Mesendoderm (in vitro differentiated cells): Measurements from ENCODE around the gene HSD17B12.
A peak's percentile ranks its signal among the peaks of the same experiment; 100 is the strongest.

Experiments
- DNase-seq: peaks from one replicate; pipeline ENCODE4 v3.0.0; 2013
- H2AK5ac ChIP-seq: 2 replicates; pipeline ENCODE4 v1.6.1; 2013; ENCODE audit warnings: low read length, inconsistent platforms
- H2BK120ac ChIP-seq: 2 replicates; pipeline ENCODE4 v1.6.1; 2013; ENCODE audit warnings: low read depth, mild to moderate bottlenecking, low read length, moderate library complexity, mixed read lengths
- H2BK15ac ChIP-seq: replicated peaks from 2 replicates; pipeline ENCODE4 v1.6.1; 2013; ENCODE audit warnings: low read depth, mild to moderate bottlenecking, moderate library complexity
- H2BK5ac ChIP-seq: 2 replicates; pipeline ENCODE4 v1.6.1; 2013; ENCODE audit warnings: low read length, inconsistent platforms
- H3K18ac ChIP-seq: 2 replicates; pipeline ENCODE4 v1.6.1; 2013; ENCODE audit warnings: mild to moderate bottlenecking, low read length, mixed read lengths
- H3K23ac ChIP-seq: one replicate; pipeline ENCODE4 v1.6.1; 2013; ENCODE audit warnings: low read length
- H3K27ac ChIP-seq: 2 replicates; pipeline ENCODE4 v1.5.1; 2013; ENCODE audit warnings: low read depth, mild to moderate bottlenecking, inconsistent platforms, low read length, moderate library complexity
- H3K27me3 ChIP-seq: 2 replicates; pipeline ENCODE4 v1.6.1; 2013; ENCODE audit warnings: low read length, control low read depth, mild to moderate bottlenecking, inconsistent platforms; ENCODE audit not compliant: insufficient read depth, poor library complexity
- H3K36me3 ChIP-seq: 2 replicates; pipeline ENCODE4 v1.6.1; 2013; ENCODE audit warnings: low read length, inconsistent platforms; ENCODE audit not compliant: control insufficient read depth, insufficient read depth
- H3K4ac ChIP-seq: one replicate; pipeline ENCODE4 v1.6.1; 2013; ENCODE audit warnings: low read depth, mild to moderate bottlenecking, low read length, moderate library complexity
- H3K4me1 ChIP-seq: 2 replicates; pipeline ENCODE4 v1.6.1; 2013; ENCODE audit warnings: low read depth, low read length, inconsistent platforms; ENCODE audit not compliant: control insufficient read depth
- H3K4me2 ChIP-seq: 2 replicates; pipeline ENCODE4 v1.6.1; 2013; ENCODE audit warnings: low read length
- H3K4me3 ChIP-seq: 2 replicates; pipeline ENCODE4 v1.5.1; 2013; ENCODE audit warnings: mild to moderate bottlenecking, low read length
- H3K56ac ChIP-seq: one replicate; pipeline ENCODE4 v1.6.1; 2013; ENCODE audit warnings: low read length
- H3K79me1 ChIP-seq: 2 replicates; pipeline ENCODE4 v1.6.1; 2013; ENCODE audit warnings: low read length, inconsistent platforms
- H3K79me2 ChIP-seq: 2 replicates; pipeline ENCODE4 v1.6.1; 2013; ENCODE audit warnings: mild to moderate bottlenecking, low read length; ENCODE audit not compliant: control insufficient read depth, insufficient read depth
- H3K9ac ChIP-seq: 2 replicates; pipeline ENCODE4 v1.6.1; 2013; ENCODE audit warnings: low read length, inconsistent platforms
- H4K5ac ChIP-seq: one replicate; pipeline ENCODE4 v1.6.1; 2013; ENCODE audit warnings: low read length
- H4K8ac ChIP-seq: one replicate; pipeline ENCODE4 v1.6.1; 2013; ENCODE audit warnings: low read depth, mild to moderate bottlenecking, control low read depth, low read length, moderate library complexity
- WGBS: extraction: QIAGEN DNeasy Blood & Tissue Kit; methylation state at CpG from one replicate; pipeline ENCODE4 v1.1.7; 2013; ENCODE audit warnings: low lambda C conversion rate, missing lambda C conversion rate; ENCODE audit not compliant: insufficient coverage; ENCODE audit errors: extremely low coverage; 5-methylcytosine and 5-hydroxymethylcytosine counted together

HSD17B12 gene

GRCh38 chr11:43738600-43739409 lies 58.3 kb downstream of the HSD17B12 start:
- H3K4me2 ChIP-seq = no peak overlapping the region
- no peak overlapping the region for H2AK5ac ChIP-seq
- no peak overlapping the region for H3K23ac ChIP-seq
- H4K8ac ChIP-seq = no peak overlapping the region
- peaks cover 4% of the 10 kb centered on the region for H3K36me3 ChIP-seq
- H3K56ac ChIP-seq = no peak overlapping the region
- H3K4me3 ChIP-seq = no peak overlapping the region
- DNase-seq = peak; percentile 83
- H3K4ac ChIP-seq = no peak overlapping the region
- peaks cover 44% of the 10 kb centered on the region for H3K79me2 ChIP-seq
- H3K27me3 ChIP-seq = no peaks in the 10 kb centered on the region
- H3K27ac ChIP-seq = no peak overlapping the region
- H2BK120ac ChIP-seq = no peak overlapping the region
- no peak overlapping the region for H4K5ac ChIP-seq
- no peak overlapping the region for H3K9ac ChIP-seq
- H2BK15ac ChIP-seq = no peak overlapping the region
- no peak overlapping the region for H3K18ac ChIP-seq
- peaks cover 20% of the 10 kb centered on the region for H3K79me1 ChIP-seq
- no peak overlapping the region for H2BK5ac ChIP-seq
- peaks cover 10% of the 10 kb centered on the region for H3K4me1 ChIP-seq
- no CpG with 5 or more reads among the region's 6 CpGs for WGBS

DNA sequence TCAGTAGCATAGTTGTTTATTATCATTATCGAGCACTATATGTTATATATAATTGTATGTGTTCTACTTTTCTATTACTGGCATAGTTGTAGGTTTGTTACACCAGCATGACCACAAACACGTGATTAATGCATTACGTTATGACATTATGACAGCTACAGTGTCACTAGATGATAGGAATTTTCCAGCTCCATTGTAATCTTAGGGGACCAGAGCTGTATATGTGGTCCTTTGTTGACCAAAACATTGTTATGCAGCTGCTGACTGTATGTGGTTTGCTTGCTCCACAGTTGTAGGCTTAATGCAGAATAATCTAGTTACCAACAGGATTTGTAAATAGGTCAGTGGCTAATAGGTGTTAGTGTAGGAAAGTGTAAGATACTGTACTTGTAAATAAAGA lies 66.1 kb downstream of the HSD17B12 start:
- no peak overlapping the region for H3K18ac ChIP-seq
- H3K27me3 ChIP-seq = no peaks in the 10 kb centered on the region
- no peak overlapping the region for H3K4me2 ChIP-seq
- no peak overlapping the region for H3K4ac ChIP-seq
- H2AK5ac ChIP-seq = no peak overlapping the region
- peaks cover 14% of the 10 kb centered on the region for H3K79me1 ChIP-seq
- no peak overlapping the region for H2BK15ac ChIP-seq
- no peak overlapping the region for H3K23ac ChIP-seq
- WGBS = no CpG with 5 or more reads among the region's 3 CpGs
- no peaks in the 10 kb centered on the region for H3K4me1 ChIP-seq
- peaks cover 7% of the 10 kb centered on the region for H3K79me2 ChIP-seq
- DNase-seq = no peak
- H2BK120ac ChIP-seq = no peak overlapping the region
- H3K27ac ChIP-seq = no peak overlapping the region
- H4K5ac ChIP-seq = no peak overlapping the region
- H3K9ac ChIP-seq = no peak overlapping the region
- no peak overlapping the region for H2BK5ac ChIP-seq
- H3K56ac ChIP-seq = no peak overlapping the region
- H4K8ac ChIP-seq = no peak overlapping the region
- H3K36me3 ChIP-seq = no peaks in the 10 kb centered on the region
- no peak overlapping the region for H3K4me3 ChIP-seq

GRCh38 chr11:43747130-43747802 lies 66.7 kb downstream of the HSD17B12 start:
- Histone ChIP-seq H3K18ac (no peak overlapping the region), H3K56ac (no peak overlapping the region), H3K27me3 (no peaks in the 10 kb centered on the region), H3K79me1 (peaks cover 12% of the 10 kb centered on the region), H3K4me2 (no peak overlapping the region), H4K5ac (no peak overlapping the region), H3K4me1 (no peaks in the 10 kb centered on the region), H4K8ac (no peak overlapping the region), H3K27ac (no peak overlapping the region), H2BK5ac (no peak overlapping the region), H3K4me3 (no peak overlapping the region), H3K23ac (no peak overlapping the region), H3K36me3 (no peaks in the 10 kb centered on the region), H3K9ac (no peak overlapping the region), H3K4ac (no peak overlapping the region), H3K79me2 (peaks cover 4% of the 10 kb centered on the region), H2AK5ac (no peak overlapping the region), H2BK120ac (no peak overlapping the region), H2BK15ac (no peak overlapping the region)
- DNase-seq = peak; percentile 47
- no CpG with 5 or more reads among the region's 7 CpGs for WGBS

- no peak overlapping the region for H3K4ac ChIP-seq
- H3K4me2 ChIP-seq = no peak overlapping the region
- no peaks in the 10 kb centered on the region for H3K27me3 ChIP-seq
- H3K36me3 ChIP-seq = no peaks in the 10 kb centered on the region
- WGBS = no CpG with 5 or more reads among the region's 2 CpGs
- H3K9ac ChIP-seq = no peak overlapping the region
- peaks cover 4% of the 10 kb centered on the region for H3K79me2 ChIP-seq
- H3K23ac ChIP-seq = no peak overlapping the region
- DNase-seq = no peak
- H4K8ac ChIP-seq = no peak overlapping the region
- no peak overlapping the region for H2BK15ac ChIP-seq
- H3K18ac ChIP-seq = no peak overlapping the region
- peaks cover 12% of the 10 kb centered on the region for H3K79me1 ChIP-seq
- no peak overlapping the region for H2BK5ac ChIP-seq
- H3K56ac ChIP-seq = no peak overlapping the region
- no peak overlapping the region for H2BK120ac ChIP-seq
- H3K4me3 ChIP-seq = no peak overlapping the region
- no peak overlapping the region for H4K5ac ChIP-seq
- H3K4me1 ChIP-seq = no peaks in the 10 kb centered on the region
- no peak overlapping the region for H2AK5ac ChIP-seq
- H3K27ac ChIP-seq = no peak overlapping the region
Observed at GRCh38 chr11:43748095-43748494, 67.6 kb downstream of the HSD17B12 start.

DNA sequence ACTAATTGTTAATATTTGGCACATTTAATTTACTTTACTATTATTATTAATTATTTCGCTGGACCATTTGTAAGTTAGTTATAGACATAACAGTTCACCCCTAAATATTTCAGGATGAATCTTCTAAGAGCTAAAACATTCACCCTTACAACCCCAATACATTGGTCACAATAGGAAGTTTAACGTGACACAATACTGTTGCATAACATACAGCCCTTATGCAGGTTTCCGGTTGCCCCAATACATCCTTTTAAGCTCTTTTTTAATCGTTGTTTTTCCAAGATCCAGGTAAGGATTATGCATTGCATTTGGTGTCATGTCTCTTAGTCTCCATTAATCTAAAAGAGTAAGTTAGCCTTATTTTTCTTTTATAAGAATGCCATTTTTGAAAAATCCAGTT lies 71.2 kb downstream of the HSD17B12 start:
- Histone ChIP-seq H2BK5ac (no peak overlapping the region), H3K36me3 (no peaks in the 10 kb centered on the region), H4K5ac (no peak overlapping the region), H3K4ac (no peak overlapping the region), H3K27ac (no peak overlapping the region), H4K8ac (no peak overlapping the region), H3K27me3 (no peaks in the 10 kb centered on the region), H3K23ac (no peak overlapping the region), H2BK15ac (no peak overlapping the region), H3K9ac (no peak overlapping the region), H3K4me1 (no peaks in the 10 kb centered on the region), H3K79me1 (peaks cover 4% of the 10 kb centered on the region), H3K4me3 (no peak overlapping the region), H2AK5ac (no peak overlapping the region), H2BK120ac (no peak overlapping the region), H3K18ac (no peak overlapping the region), H3K56ac (no peak overlapping the region), H3K4me2 (no peak overlapping the region), H3K79me2 (peaks cover under 1% of the 10 kb centered on the region)
- no peak for DNase-seq
- WGBS = no CpG with 5 or more reads among the region's 4 CpGs
